ENCODE results near the gene ZNF536.
"Not testable (repeated sequence)": the region's sequence is repeated elsewhere in the genome, so short reads cannot be mapped to it uniquely, and the experiment has no call there.

ZNF536 gene

DNA sequence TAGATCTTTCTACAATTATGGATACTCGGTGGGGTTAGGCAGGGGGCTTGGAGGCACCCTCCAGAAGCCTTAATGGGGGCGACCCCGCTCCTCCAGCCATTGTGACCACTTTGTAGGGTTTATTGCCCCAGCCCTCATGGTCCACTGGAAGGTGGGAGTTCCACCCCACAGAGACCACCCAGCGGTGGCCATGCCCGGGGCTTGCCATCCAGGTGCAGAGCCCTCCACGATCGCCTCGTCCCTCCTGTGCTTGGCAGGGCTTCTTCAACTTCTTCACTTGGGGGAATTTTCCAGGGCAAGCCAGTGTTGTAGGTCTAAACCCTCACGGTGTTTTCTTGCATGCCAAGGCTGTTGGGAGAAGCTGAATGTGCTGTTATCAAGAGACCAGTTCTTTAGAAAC lies 16.1 kb downstream of the ZNF536 start:
- no peak for DNase-seq (ENCODE audit: low read depth in 3 of 3)

DNA sequence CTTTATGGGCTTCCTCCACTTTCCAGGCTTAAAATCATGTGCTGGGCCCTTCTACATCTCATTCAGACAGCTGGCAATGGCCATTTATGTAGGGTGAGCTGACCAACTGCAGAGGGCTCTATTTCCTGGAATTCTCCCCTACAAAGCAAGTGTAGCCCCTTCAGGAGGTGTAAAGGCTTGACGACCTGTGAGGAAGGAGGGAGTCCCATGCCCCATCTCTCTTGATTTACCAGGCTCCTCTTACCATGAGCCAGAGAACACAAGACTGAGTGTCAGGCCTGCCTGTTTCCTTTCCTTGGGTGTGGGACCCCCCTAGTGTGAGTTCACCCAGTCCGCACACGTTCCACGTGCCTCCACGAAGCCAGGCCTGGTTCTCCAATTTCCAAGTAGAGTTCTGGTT lies 16.6 kb downstream of the ZNF536 start:
- DNase-seq (ENCODE audit: low read depth in 3 of 3): no peak

DNA sequence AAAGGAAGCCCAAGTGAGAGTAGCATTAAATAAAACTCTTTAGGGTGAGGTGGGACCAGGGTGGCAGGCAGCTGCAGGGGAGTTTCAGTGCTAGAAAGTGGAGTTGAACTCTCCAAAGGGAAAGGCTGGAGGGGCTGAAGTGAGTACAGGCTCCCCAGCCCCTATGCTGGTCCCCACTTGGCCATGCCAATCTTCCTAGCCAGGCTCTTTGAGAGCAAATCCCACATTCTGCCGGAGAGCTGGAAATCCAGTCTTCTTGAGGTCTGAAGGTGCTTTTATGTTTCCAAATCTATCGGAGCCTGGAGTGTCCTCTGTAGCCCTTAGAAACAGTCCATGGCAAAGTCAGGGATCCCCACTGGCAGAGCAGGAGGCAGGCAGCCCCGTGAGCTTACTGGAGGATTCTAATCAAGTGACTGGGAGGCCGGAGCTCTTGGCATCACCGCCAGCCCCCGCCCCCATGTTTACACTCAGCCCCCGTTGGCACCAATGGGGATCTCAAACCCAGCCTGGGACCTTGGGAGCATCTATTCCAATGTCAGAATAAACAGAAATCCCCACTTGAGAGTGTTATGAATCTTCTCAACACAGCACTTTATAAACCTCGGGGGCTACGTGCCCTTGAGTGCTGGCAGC lies 18.3 kb downstream of the ZNF536 start:
- DNase-seq (ENCODE audit: low read depth in 3 of 3): no peak

DNA sequence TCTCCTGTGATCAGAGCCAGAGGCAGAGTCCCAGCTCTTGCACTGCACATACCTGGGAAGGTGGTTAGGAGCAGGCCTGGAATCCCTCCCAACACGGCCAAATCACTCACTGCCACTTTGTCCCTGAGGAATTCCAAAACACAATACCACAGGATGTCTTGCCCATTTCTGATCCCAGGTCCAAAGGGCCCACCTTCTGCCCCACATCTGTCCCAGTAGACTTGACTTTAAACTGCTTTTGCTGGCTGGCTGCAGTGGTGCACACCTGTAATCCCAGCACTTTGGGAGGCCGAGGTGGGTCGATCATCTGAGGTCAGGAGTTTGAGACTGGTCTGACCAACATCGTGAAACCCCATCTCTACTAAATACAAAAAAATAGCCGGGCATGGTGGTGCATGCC lies 18.9 kb downstream of the ZNF536 start:
- no peak for DNase-seq (ENCODE audit: low read depth in 3 of 3)

DNA sequence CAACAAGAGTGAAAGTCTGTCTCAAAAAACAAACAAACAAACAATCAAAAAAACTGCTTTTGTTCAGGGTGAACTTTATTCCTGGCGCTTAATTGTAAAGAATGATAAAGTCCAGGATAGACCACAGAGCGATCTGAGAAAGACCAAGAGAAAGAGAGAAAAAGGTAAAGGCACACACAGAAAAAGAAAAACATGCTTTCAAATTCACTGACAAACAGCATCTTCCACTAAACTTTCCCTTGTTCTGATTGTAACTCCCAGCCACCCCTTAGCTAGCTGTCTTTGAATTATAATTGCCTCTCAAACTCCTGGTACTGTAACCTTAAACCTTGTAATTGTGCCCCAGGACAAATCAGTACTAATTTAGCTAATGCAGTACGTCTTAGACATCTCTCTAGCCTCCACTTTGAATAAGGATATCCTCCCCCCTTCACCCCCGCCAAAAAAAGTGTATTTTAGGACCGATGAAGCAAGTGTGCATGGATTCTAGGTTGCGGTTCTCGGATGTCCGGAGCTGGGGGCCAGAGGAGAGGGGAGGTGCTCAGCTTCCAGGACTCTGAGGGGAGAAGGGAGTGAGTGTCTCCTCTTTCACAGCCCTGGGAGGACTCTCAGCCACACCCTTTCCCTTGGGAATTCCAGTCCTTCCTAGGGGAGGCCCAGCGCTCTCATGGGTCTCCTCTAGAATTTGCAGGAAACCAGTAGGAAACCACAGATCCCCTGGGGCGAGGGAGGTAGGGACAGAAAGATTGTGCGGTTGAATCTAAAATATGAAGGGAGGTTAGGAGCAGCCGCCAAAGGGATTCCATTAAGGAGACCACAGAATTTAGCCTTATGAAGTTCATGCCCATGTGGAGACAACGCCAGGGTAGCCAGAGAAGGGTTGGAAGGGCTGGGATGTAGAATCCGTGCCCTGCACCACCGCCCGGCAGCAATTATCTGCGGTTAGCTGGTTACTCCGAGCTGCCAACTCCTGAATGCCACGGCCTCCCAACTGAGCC lies 19.7 kb downstream of the ZNF536 start:
- no peak for DNase-seq (ENCODE audit: low read depth in 3 of 3)

DNA sequence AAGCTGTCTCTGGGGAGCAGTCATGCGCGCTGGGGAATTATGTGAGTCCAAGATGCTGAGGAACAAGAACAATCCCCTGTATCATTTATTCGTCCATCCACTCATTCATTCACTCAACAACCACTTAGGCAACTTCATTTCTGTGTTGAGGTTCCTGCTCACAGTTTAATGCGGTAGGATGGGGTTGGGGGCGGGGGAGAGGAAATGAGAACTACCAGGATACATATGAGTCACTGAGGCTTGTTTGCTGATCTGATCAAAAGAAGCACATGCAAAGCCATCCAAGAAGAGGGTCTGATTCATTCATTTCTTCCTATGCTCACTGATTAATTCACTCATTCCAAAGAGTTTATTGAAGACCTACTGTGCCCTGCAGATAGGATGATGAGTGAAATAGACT lies 20.9 kb downstream of the ZNF536 start:
- no peak for DNase-seq (ENCODE audit: low read depth in 3 of 3)

DNA sequence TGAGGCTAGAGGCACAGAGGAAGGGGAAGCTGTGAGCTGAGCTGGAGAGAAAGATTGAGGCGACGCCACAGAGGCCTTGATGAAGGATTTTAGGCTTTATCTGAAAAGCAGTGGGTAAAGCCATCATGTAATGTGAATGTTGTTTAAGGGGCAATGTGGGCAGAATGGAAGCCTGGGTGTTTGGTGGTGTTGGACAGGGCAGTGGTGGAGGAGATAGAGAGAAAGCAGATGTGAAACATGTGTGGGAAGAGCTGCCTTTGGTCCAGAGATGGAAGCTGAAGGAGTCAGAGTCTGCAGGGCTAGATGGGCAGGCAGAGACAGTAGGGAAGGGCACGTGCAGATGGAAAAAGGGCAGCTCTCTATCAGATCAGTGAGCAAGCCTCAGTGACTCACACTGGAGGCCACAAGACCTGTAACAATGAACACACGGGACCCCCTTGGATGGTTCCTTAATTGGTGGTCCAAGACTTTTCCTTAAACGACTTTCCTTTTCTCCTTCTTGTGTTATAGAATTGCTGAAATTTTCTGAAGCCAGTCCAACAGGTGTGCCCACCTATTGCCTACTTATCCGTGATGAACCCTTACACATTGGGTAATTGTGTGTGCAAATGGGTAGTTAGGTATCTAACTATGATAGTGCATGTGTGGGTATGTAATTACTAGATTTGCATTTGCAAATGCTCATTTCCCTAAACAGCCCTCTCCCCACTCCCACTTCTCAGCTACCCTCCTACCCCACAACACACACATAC lies 21.7 kb downstream of the ZNF536 start:
- no peak for DNase-seq (ENCODE audit: low read depth in 3 of 3)

DNA sequence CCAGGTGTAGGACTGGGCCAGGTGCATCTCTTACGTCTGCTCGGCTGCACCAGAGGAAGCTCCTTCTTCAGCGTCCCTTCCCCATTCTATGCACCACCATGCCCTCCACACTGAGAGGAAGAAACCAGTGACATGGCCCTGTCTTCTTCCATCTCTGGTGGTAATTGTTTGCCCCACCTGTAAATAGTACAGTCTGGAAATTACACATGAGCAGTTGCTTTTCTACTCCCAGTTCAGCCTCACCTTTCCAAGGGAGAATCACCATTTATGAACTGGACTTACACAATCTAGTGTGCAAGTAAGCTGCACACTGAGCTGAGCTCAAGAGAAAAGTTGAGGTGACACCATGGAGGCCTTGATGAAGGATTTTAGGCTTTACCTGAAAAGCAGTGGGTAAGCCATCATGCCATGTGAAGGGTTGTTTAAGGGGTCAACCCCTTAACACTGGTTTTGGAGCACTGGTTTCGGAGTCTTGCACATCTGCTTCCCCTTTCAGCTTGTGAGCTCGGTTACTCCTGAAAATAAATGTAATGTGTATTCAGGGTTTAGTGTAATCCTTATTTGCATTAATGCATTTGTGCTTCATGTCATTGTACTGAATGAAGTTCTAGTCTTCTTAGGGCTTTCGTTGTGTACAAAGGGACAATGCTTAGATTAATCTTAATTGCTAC lies 22.4 kb downstream of the ZNF536 start:
- no peak for DNase-seq (ENCODE audit: low read depth in 3 of 3)

DNA sequence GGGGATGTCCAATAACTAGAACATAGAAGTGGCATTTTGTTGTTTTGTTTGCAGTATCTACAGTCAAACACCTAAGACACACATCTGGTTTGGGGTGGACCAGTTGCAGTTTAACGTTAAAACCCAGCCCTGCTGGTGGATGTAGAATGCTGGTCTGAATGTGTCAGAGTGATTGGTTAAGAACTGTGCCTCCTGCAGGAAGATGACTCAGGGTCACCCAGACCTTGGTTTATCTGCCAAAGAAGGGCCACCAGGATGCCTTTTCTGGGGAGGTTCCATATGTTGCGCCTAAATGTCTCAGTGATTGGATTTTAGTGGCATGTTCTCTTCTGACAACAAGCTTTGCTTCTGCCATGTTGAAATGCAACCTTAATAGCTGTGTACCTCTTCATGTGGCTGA lies 23.1 kb downstream of the ZNF536 start:
- no peak for DNase-seq (ENCODE audit: low read depth in 3 of 3)

DNA sequence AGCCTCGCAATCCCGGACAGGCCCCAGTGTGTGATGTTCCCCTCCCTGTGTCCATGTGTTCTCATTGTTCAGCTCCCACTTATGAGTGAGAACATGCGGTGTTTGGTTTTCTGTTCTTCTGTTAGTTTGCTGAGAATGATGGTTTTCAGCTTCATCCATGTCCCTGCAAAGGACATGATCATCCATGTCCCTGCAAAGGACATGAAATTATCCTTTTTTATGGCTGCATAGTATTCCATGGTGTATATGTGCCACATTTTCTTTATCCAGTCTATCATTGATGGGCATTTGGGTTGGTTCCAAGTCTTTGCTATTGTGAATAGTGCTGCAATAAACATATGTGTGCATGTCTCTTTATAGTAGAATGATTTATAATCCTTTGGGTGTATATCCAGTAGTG lies 26.4 kb downstream of the ZNF536 start:
- DNase-seq (ENCODE audit: low read depth in 3 of 3): not testable (repeated sequence)

DNA sequence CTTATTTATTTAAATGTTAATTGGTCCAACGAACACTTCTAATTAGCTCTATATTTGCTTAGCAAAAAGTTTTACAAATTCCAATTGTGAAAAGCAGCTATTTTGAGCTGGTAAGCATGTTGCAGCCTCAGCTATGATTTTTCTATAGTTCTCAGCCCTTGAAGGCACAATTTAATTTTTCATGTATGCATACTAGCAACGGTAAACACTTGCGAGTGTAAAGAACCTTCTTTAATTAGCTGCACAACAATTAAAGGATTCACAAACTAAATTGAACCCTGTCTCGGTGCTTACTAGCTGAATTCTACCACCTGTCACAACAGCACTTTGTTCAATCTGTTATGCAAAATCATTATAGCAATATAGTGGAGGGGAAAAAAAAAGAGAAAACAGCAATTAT lies 29.8 kb downstream of the ZNF536 start:
- DNase-seq (ENCODE audit: low read depth in 3 of 3): no peak

DNA sequence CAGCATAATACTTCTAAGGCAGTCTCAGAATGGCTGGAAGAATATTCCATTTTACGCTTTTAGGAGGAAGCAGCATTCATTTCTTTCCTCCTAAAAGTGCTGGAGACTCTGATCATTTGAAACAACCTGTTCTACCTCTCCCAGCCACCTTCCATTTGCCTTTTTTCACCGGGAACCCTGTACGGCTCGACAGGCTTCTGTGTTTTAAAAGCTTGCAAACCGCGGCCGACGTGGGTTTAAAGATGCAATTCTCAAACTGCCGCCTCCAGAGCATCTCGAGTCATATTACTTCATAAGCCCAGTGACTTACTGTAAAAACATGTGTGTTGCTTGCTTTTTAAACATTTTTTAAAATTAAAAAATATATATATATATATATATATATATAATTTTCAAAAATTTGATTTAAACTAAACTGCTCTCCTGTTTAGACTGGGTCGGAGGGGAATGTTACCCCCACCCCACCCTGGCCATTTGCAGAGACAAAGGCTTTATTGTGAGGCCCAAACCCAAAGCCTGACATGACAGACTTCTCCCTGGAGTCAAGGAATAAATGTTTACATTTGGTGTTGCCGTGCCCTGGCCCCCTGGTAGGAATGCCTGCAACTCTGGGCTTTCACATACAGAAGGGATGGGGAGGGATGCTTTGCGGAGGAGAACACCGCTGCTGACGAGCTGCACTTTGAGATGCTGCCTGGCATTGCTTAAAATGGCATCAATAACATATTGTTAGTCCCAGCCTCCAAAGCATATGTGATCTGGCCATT lies 30.4 kb downstream of the ZNF536 start:
- no peak for DNase-seq (ENCODE audit: low read depth in 3 of 3)

DNA sequence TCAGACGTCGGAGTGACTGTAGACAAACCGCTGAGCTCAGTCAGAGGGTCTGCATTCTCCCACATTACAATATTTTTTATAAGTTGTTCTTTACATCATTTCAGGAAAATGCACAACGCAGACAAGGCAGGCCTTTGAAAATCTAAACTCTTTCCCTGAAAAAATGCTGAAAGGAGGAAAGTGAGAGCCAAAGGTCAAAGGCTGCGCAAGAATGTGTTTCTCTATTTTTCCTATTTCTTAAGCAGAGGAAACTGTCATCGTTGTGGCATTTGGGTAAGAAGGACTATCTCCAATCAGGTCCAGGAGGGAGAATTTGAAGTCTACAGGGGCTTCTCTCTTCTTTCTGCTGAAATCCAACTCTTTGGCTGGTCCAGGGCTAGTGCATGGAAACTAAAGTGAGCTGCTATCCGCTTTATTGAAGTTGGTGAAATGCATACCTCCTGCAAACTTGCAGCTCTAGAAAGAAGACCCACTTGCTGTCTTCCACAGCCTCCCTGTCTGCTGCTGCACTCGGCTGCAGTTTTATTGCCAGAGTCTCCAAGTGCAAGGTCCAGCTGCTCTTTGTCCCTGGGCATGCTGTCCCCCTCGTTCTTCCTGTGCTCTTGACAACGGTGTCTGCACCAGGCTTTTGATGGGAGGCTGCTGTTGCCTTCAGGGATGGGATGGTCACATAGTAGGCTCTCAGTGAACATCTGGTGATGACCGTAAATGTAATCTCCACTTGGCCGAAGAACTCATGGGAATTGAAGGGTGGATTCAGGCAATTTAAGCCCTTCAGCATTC lies 31.2 kb downstream of the ZNF536 start:
- no peak for DNase-seq (ENCODE audit: low read depth in 3 of 3)

DNA sequence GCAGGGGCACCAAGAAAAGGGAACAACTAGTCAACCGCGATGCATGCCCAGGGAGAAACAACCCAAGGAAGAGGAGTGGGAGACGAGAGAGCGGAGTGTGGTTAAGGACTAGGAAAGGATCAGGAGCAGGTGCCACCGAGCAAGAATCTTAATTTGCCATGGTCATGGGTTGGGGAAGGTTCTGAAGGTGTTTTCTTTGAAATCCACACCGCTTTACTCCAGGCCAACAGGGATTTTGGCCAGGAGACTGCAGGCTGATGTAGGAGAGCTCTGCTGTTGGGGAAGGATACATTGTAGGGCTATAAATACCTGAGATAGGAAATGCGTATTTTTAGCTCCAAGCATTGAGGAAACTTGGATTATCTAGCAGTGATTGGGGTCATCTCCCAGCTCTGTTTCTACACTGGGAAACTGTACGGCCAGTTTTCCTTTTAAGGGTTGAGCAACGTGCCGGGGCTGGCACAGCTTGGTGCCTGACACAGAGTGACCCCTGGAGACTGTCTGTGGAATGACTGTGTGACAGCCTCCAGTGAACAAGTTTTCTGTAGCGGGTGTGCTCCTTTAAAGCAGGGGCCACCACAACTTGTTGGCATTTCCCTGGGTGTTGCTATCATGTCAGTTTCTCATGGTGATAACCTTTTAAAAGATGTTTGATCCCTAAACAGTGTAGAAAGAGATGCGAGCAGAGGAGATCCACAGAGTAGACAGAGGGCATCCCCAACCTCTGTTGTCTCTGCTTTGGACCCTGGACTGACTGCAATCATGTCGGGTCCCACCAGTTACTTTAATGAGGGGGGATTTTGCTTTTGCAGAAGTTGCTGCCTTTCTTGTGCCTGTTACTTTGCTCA lies 34.3 kb downstream of the ZNF536 start:
- no peak for DNase-seq (ENCODE audit: low read depth in 3 of 3)

DNA sequence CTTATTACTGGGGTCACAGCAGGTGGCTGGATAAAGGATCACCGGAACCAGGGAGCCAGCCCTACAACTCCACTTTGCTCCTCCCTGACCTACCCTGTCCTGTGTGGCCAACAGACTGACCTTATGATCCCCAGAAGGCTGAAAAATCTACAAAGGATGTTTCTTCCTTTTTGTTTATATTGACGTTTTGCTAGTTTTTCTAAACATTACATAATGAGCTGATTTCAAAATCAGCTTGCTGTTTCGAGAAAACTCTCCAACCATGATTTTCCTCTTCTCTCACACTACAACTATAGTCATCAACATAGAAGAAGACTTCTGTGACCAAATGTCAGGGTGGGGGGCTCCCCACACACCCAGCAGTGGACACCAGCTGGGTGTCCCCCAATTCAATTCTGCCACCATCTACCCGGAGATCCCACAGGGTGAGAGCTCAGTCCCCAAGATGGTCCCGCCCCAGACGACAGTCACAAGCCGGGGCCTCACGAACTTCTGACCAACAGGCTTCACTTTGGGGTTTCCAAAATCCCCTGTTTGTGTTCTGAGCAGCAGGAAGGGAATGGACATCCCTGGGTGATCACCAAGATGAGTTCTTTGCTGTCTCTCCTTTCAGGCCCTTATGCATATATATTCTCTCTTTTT lies 35.0 kb downstream of the ZNF536 start:
- no peak for DNase-seq (ENCODE audit: low read depth in 3 of 3)

DNA sequence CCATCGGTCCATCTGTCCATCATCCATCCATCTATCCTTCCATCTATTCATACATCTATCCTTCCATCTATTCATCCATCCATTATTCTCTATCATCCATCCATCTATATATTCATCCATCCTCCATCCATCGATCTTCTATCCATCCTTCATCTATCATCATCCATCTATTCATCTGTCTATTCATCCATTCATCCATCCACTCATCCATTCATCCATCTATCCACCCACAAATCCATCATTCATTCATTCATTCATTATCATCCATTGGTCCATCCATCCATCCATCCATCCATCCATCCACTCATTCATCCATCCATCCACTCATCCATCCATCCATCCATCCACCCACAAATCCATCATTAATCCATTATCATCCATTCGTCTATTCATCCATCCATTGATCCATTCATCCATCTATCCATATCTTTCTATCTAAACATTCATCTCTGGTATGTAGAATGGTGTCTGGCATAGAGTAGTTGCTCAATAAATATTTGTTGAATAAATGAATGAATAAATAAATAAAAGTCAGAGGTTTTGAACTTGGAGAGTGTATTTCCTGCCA lies 36.6 kb downstream of the ZNF536 start:
- no peak for DNase-seq (ENCODE audit: low read depth in 3 of 3)

DNA sequence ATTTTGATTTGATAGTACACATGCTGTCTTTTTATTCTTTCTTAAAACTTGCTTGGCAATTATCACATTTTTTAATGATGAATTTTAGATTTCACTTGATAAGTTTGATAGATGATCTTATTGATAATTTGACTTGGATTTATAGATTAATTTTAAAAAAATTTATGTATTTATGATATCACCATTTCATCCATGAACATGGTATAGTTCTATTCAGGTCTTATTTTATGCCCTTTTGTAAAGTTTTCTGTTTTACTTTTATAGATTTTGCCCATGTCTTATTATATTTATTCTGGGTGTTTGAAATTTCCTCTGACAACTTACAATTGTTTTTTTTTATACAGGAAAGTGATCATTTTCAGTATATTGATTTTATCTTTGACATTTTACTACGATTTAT lies 39.5 kb downstream of the ZNF536 start:
- no peak for DNase-seq (ENCODE audit: low read depth in 3 of 3)

DNA sequence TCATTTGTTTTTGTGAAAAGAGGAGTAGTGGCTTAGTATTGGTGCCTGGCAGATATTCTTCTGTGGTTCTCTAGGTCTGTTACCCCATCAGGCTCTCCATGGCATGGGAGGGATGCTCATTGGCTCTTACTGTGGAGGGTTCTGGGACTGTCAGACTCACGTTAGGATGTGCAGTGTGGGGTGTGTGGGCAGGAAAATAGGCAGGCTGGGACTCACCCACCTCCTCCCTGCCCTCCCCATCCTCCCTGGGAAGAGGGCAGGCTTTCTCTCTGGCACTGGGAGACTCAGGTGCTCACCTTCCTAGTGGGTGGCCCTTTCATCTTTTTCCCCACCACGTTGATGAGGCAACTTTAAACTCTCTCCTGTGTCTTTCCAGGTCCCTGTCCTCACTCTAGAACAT lies 44.2 kb downstream of the ZNF536 start:
- DNase-seq (ENCODE audit: low read depth in 3 of 3): no peak

DNA sequence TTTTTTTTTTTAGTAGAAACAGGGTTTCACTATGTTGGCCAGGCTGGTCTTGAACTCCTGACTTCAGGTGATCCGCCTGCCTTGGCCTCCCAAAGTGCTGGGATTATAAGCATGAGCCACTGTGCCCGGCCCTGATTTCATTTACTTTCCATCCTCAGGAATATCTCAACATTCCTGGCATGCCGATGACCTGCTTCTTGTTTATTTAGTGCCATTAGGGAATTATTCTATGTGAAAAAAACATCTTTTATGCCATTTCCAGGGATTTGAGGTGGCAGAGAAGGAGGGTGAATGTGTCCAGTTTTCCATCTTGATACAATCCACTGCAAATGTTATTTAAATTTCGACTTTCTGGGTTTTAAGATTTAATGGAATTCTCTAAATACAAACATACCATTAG lies 45.0 kb downstream of the ZNF536 start:
- not testable (repeated sequence) for DNase-seq (ENCODE audit: low read depth in 3 of 3)
